Activated T-helper 17 cell treated with anti-CD3 and anti-CD28 coated beads, Interleukin-2, amount 50 U/mL, for 72 hours (primary cell): Measurements from ENCODE around the gene ARPC3. TPM values are rescaled to one million over a fixed set of nuclear protein-coding genes. Genes with fewer than 3 reads are reported as not detected.
A peak's percentile ranks its signal among the peaks of the same experiment; 100 is the strongest.
"Not testable (repeated sequence)": the region's sequence is repeated elsewhere in the genome, so short reads cannot be mapped to it uniquely, and the experiment has no call there.

Source experiments
- ATAC-seq: fragments of 150-1000 bp; cut with Tn5 transposase; replicated peaks from 2 replicates; pipeline ENCODE4 v1.10.0; 2021; ENCODE audit warnings: mild to moderate bottlenecking, moderate library complexity
- H3K27ac Mint-ChIP-seq: one replicate; pipeline ENCODE4 v1.8.0; 2022; ENCODE audit warnings: mixed read lengths
- H3K27me3 Mint-ChIP-seq: one replicate; pipeline ENCODE4 v1.8.0; 2022; ENCODE audit warnings: mixed read lengths
- H3K36me3 Mint-ChIP-seq: one replicate; pipeline ENCODE4 v1.8.0; 2022; ENCODE audit warnings: low read depth, mild to moderate bottlenecking, mixed read lengths
- H3K4me1 Mint-ChIP-seq: one replicate; pipeline ENCODE4 v1.8.0; 2022; ENCODE audit warnings: mixed read lengths
- H3K4me3 Mint-ChIP-seq: one replicate; pipeline ENCODE4 v1.8.0; 2022; ENCODE audit warnings: mild to moderate bottlenecking, mixed read lengths
- H3K9me3 Mint-ChIP-seq: one replicate; pipeline ENCODE4 v1.8.0; 2022; ENCODE audit warnings: mixed read lengths
- total RNA-seq, 2 donors: library from RNA; stranded (reverse); gene quantifications; one replicate each; pipeline ENCODE4 v1.2.3, GENCODE V29; 2022

The ARPC3 gene
- 100 to 1,000 TPM; 259 to 325 TPM for total RNA-seq

- Mint-ChIP-seq H3K4me1 (peaks cover 14% of the 10 kb centered on the region), H3K9me3 (no peaks in the 10 kb centered on the region), H3K4me3 (peak within 1 kb of the TSS; percentile 95), H3K36me3 (peaks cover 87% of the 10 kb centered on the region), H3K27me3 (no peaks in the 10 kb centered on the region), H3K27ac (peak within 1 kb of the TSS; percentile 99)
- ATAC-seq: peak; percentile 99
These were observed at the start of gene ARPC3 for GRCh38 chr12:110449799-110450497. Gene ARPC3 (minus strand): TSS chr12:110450337. CDS start chr12:110450260, 77 bp downstream.

- peak overlapping the region; percentile 93 for H3K4me3 Mint-ChIP-seq
- H3K4me1 Mint-ChIP-seq: peaks cover 9% of the 10 kb centered on the region
- H3K36me3 Mint-ChIP-seq: peaks cover 83% of the 10 kb centered on the region
- H3K9me3 Mint-ChIP-seq: peaks cover 4% of the 10 kb centered on the region
- no peaks in the 10 kb centered on the region for H3K27me3 Mint-ChIP-seq
- no peak overlapping the region for H3K27ac Mint-ChIP-seq
- ATAC-seq: no peak
These were observed 49.0 kb upstream of the ARPC3 start for GRCh38 chr12:110498984-110499706.

DNA sequence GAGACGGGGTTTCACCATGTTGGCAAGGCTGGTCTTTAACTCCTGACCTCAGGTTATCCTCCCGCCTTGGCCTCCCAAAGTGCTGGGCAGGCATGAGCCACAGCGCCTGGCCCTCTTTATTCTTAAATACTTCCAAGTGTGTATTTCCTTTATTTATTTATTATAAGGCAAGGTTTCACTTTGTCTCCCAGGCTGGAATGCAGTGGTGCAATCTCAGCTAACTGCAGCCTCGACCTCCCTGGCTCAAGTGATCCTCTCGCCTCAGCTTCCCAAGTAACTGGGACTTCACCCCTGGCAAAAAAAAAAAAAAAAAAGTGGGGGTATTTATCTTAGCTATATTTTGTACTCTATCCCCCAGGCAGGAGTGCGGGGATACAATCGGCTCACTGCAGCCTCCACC lies 25.3 kb upstream of the ARPC3 start:
- no peak overlapping the region for H3K4me3 Mint-ChIP-seq
- no peak overlapping the region for H3K27ac Mint-ChIP-seq
- H3K4me1 Mint-ChIP-seq: no peaks in the 10 kb centered on the region
- no peaks in the 10 kb centered on the region for H3K27me3 Mint-ChIP-seq
- H3K36me3 Mint-ChIP-seq: peaks cover 51% of the 10 kb centered on the region
- no peak for ATAC-seq
- H3K9me3 Mint-ChIP-seq: no peaks in the 10 kb centered on the region

DNA sequence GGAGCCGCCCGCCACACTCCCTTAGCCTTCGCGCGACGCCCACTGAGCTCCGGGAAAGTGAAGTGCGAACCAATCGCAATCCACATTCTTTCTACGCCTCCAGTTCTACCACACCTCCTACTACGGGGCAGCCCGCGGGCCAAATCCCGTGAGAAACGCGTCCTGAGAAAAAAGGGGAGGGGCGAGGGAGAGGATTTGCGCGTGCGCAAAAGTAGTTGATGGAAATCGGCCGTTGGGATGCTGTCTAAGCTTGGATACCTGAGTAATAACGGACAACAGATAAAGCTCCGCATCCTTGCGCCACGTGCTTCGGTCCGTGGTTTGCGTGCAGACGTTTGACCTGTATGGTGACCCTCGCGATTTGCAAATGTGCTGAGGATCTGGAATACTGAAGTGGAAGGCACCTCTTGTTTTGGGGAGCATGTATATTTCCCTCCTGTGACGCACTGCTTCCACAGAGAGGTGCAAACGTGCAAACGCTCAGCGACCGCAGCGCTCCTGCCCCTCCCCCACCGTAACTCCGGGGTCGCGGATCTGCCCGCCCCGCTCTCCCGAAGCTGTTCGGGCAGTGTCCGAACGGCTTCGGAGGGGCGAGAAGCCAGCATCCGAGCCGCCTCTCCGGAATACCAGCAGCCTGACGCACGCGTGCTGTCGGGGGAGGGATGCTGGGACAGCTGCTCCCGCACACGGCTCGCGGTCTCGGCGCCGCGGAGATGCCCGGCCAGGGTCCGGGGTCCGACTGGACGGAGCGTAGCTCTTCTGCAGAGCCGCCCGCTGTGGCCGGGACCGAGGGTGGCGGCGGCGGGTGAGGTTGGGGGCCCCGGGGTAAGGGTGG lies 18.3 kb upstream of the ARPC3 start, which contains the start of the genes FAM216A and GPN3:
TSS of gene FAM216A (plus strand) at position 632 of the 835 bp plus-strand sequence. CDS start at position 663, 31 bp downstream.
TSS of gene GPN3 (minus strand) at position 44 of the 835 bp plus-strand sequence. CDS start 54 bp downstream, outside the sequence.
- H3K36me3 Mint-ChIP-seq: peaks cover 66% of the 10 kb centered on the region
- peaks cover 4% of the 10 kb centered on the region for H3K4me1 Mint-ChIP-seq
- H3K9me3 Mint-ChIP-seq: no peaks in the 10 kb centered on the region
- H3K27me3 Mint-ChIP-seq: no peaks in the 10 kb centered on the region
- peak within 1 kb of the TSS; percentile 87 for H3K4me3 Mint-ChIP-seq
- H3K27ac Mint-ChIP-seq: peak within 1 kb of the TSS; percentile 92
- peak; percentile 86 for ATAC-seq

DNA sequence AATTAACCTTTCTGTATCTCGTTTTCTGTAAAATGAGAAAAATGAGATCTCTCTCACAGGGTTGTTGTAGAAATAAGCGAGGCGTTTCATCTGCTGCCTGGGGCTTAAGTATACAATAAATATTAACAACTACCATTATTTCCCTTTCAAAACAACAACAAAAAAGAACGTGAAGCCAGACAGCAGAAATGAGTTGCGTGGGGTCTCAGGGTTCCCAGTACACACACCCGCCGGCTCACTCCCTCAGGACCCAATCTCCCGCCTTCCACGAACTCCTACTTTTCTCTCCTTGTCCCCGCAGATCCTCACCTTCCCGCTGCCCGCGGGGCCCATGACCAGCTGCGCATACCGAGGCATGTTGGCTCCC lies 17.7 kb upstream of the ARPC3 start:
- no peak for ATAC-seq
- H3K4me1 Mint-ChIP-seq: peaks cover 4% of the 10 kb centered on the region
- peak overlapping the region; percentile 87 for H3K4me3 Mint-ChIP-seq
- H3K27me3 Mint-ChIP-seq: no peaks in the 10 kb centered on the region
- peaks cover 69% of the 10 kb centered on the region for H3K36me3 Mint-ChIP-seq
- no peaks in the 10 kb centered on the region for H3K9me3 Mint-ChIP-seq
- peak overlapping the region; percentile 92 for H3K27ac Mint-ChIP-seq

DNA sequence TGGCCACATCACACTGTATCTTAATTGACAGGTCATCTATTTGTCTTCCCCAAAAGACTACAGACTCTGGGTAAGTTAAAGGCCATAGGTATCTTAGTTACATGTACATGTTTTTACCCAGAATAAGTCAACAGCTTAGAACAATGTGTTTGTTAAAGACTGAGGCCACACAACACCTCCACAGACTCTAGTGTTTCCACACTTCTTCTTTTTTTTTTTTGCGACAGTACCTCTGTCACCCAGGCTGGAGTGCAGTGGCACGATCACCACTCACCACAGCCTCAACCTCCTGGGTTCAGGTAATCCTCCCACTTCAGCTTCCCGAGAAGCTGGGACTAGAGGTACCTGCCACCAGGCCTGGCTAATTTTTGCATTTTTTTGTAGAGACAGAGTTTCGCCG lies 16.7 kb upstream of the ARPC3 start:
- no peak for ATAC-seq
- Mint-ChIP-seq H3K36me3 (peaks cover 72% of the 10 kb centered on the region), H3K9me3 (no peaks in the 10 kb centered on the region), H3K4me3 (peak overlapping the region; percentile 87), H3K27ac (no peak overlapping the region), H3K27me3 (no peaks in the 10 kb centered on the region), H3K4me1 (peaks cover 4% of the 10 kb centered on the region)

DNA sequence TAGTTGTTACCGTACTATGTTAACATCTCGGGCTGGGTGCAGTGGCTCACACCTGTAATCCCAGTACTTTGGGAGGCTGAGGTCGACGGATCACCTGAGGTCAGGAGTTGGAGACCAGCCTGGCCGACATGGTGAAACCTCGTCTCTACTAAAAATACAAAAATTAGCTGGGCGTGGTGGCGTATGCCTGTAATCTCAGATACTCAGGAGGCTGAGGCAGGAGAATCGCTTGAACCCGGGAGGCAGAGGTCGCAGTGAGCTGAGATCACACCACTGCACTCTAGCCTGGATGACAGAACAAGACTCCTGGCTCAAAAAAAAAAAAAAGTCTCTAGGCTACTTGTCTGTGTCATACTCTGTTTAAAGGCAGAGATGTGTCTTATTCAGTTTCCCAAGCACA lies 15.6 kb upstream of the ARPC3 start:
- not testable (repeated sequence) for ATAC-seq, H3K4me3 Mint-ChIP-seq

DNA sequence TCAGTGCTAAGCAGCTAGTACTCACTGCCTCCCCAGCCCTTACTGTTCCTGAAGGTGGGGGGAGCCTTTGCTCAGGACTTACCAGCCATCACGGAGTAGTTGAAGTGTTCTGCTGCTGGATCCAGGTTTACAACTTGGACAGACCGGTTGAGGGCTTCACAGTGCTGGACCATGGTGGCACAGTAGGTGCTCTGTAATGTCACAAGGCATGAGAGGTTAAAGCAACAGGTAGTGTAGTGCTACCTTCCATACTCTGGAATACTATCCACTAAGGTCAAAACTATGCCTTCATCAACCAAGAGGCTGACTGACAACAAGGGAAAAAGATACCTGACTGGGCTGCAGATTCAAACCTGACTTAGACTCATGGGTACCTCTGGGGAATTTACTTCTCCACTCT lies 14.9 kb upstream of the ARPC3 start:
- Mint-ChIP-seq H3K36me3 (peaks cover 76% of the 10 kb centered on the region), H3K27me3 (no peaks in the 10 kb centered on the region), H3K27ac (no peak overlapping the region), H3K4me1 (peaks cover 4% of the 10 kb centered on the region), H3K9me3 (no peaks in the 10 kb centered on the region), H3K4me3 (no peak overlapping the region)
- no peak for ATAC-seq

More for the DNA sequence above, 15.6 kb upstream of the ARPC3 start:
- H3K27ac Mint-ChIP-seq, H3K4me1 Mint-ChIP-seq, H3K27me3 Mint-ChIP-seq, H3K9me3 Mint-ChIP-seq: not testable (repeated sequence)
- H3K36me3 Mint-ChIP-seq: peaks cover 76% of the 10 kb centered on the region

DNA sequence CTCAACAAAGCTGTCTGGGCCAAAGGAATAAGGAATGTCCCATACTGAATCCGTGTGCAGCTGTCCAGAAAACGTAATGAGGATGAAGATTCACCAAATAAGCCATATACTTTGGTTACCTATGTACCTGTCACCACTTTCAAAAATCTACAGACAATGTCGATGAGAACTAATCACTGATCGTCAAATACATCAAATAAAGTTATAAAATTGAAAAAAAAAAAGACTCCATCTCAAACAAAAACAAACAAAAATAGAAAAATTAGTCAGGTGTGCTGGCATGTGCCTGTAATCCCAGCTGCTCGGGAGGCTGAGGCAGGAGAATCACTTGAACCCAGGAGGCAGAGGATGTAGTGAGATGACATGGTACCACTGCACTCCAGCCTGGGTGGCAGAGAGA lies 11.1 kb upstream of the ARPC3 start:
- ATAC-seq, H3K4me3 Mint-ChIP-seq, H3K27me3 Mint-ChIP-seq, H3K9me3 Mint-ChIP-seq, H3K27ac Mint-ChIP-seq, H3K4me1 Mint-ChIP-seq: not testable (repeated sequence)
- peaks cover 94% of the 10 kb centered on the region for H3K36me3 Mint-ChIP-seq

GRCh38 chr12:110458756-110459155 lies 8.6 kb upstream of the ARPC3 start:
- Mint-ChIP-seq H3K27ac (no peak overlapping the region), H3K27me3 (no peaks in the 10 kb centered on the region), H3K4me1 (no peaks in the 10 kb centered on the region), H3K4me3 (no peak overlapping the region), H3K9me3 (no peaks in the 10 kb centered on the region), H3K36me3 (peaks cover 97% of the 10 kb centered on the region)
- no peak for ATAC-seq

DNA sequence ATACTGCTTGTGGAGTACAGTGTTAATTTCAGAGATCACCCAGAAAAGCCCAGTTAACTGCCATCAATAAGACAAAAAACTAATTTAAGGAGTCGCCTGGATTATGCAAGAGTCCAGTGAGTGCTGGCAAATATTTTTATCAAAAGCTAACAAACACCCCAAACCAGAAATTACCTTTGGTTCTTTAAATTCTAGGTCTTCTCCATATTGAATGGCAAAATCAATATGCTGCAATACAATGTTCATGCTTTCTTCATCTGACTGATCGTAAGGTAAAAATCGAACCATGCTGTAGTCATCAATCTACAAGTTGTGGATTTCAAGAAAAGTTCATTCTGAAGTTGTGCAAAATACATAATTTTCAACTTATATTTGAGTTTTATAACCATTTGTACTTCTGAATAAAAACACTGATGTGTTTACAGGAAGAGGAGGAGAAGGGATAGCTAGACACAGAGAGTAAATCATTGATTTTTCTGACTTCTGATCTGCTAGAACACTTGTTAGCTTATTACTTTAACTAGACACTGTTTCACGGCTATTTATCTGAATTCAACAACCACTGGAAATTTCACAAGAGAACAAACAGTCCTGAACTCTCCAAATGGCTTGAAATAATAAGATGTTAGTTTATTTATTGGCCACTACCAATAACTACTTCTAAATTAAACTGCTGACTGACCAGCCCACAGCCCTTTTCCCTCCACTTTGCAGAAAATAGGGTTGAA lies 3.6 kb upstream of the ARPC3 start:
- Mint-ChIP-seq H3K4me1 (peaks cover 4% of the 10 kb centered on the region), H3K9me3 (no peaks in the 10 kb centered on the region), H3K27ac (no peak overlapping the region), H3K27me3 (no peaks in the 10 kb centered on the region), H3K36me3 (peaks cover 90% of the 10 kb centered on the region), H3K4me3 (no peak overlapping the region)
- no peak for ATAC-seq

DNA sequence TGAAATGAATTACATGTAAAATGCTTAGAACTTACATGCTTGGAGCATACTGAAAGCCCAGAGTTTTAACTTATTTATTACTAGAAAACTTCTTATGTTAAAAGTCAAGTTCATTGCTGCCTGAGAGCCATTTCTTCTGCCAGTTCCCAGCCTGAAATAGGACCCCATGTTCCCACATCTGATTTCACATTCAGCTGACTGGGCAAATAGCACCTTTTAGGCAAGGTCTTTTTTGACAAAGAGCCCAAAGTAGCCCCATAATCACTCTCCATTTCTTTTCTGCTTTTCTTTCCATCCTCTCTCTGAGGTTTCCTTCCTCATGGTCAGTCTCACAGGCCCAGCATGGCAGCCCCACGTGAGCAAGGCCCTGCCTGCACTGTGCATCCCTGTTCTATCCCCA lies 1.1 kb upstream of the ARPC3 start:
- H3K4me3 Mint-ChIP-seq: peak overlapping the region; percentile 95
- peaks cover 90% of the 10 kb centered on the region for H3K36me3 Mint-ChIP-seq
- peaks cover 10% of the 10 kb centered on the region for H3K4me1 Mint-ChIP-seq

GRCh38 chr12:110444455-110444854 lies 5.7 kb downstream of the ARPC3 start:
- Mint-ChIP-seq H3K36me3 (peaks cover 96% of the 10 kb centered on the region), H3K27ac (no peak overlapping the region), H3K4me3 (no peak overlapping the region), H3K9me3 (no peaks in the 10 kb centered on the region), H3K27me3 (no peaks in the 10 kb centered on the region), H3K4me1 (peaks cover 10% of the 10 kb centered on the region)
- ATAC-seq: no peak

More for the DNA sequence above, 1.1 kb upstream of the ARPC3 start:
- Mint-ChIP-seq H3K27ac (peak overlapping the region; percentile 99), H3K9me3 (no peaks in the 10 kb centered on the region), H3K27me3 (no peaks in the 10 kb centered on the region)
- ATAC-seq: no peak

- H3K4me3 Mint-ChIP-seq: no peak overlapping the region
- H3K36me3 Mint-ChIP-seq: peaks cover 72% of the 10 kb centered on the region
- no peaks in the 10 kb centered on the region for H3K4me1 Mint-ChIP-seq
- no peaks in the 10 kb centered on the region for H3K9me3 Mint-ChIP-seq
- H3K27me3 Mint-ChIP-seq: no peaks in the 10 kb centered on the region
- peak; percentile 22 for ATAC-seq
- peak overlapping the region; percentile 69 for H3K27ac Mint-ChIP-seq
These were observed 13.9 kb downstream of the ARPC3 start for GRCh38 chr12:110436231-110436630.
